Psoas muscle (tissue), 8 donors: Measurements from ENCODE around the gene HCK. TPM values are rescaled to one million over a fixed set of nuclear protein-coding genes. Genes with fewer than 3 reads are reported as not detected.

Source experiments
- ATAC-seq, 4 donors: fragments of 200-7000 bp; cut with Tn5 transposase; one replicate each; pipeline ENCODE4 v1.9.1; 2020; ENCODE audit warnings: moderate library complexity in 3 of 4, mild to moderate bottlenecking in 2 of 4
- DNase-seq, 2 donors: peaks; one replicate each; pipeline ENCODE4 v3.0.0-alpha.2; 2020
- H3K27ac ChIP-seq: fragments of 200-600 bp; one replicate; pipeline ENCODE4 v1.8.0; 2022
- H3K27me3 ChIP-seq, 3 donors: fragments of 200-600 bp in 1 of 3; one replicate each; pipeline versions ENCODE4 v1.6.1 to v1.8.0; 2013 to 2022; ENCODE audit warnings: low read length in 2 of 3, mild to moderate bottlenecking in 2 of 3, moderate library complexity in 1 of 3; ENCODE audit not compliant: insufficient read depth in 3 of 3
- H3K36me3 ChIP-seq, 2 donors: fragments of 200-600 bp in 1 of 2; one replicate each; pipeline versions ENCODE4 v1.6.1 to v1.8.0; 2013 to 2022; ENCODE audit warnings: low read depth in 1 of 2, mild to moderate bottlenecking in 1 of 2, moderate library complexity in 1 of 2; ENCODE audit not compliant: insufficient read depth in 1 of 2
- H3K4me1 ChIP-seq: fragments of 200-600 bp; one replicate; pipeline ENCODE4 v1.8.0; 2022
- H3K4me3 ChIP-seq: fragments of 200-600 bp; one replicate; pipeline ENCODE4 v1.8.0; 2022; ENCODE audit warnings: mild to moderate bottlenecking
- H3K9me3 ChIP-seq: fragments of 200-600 bp; one replicate; pipeline ENCODE4 v1.8.0; 2022
- CTCF ChIP-seq: fragments of 200-600 bp; IDR thresholded peaks from one replicate; pipeline ENCODE4 v1.8.0; 2022; ENCODE audit warnings: antibody characterized with exemption
- WGBS, 3 donors: extraction: QIAGEN DNeasy Blood & Tissue Kit; methylation state at CpG; one replicate each; pipeline versions ENCODE4 v1.1.6 to v1.1.7; 2013; 5-methylcytosine and 5-hydroxymethylcytosine counted together
- intact Hi-C, 2 donors: fragments of 100-400 bp; cut with DNase I; formaldehyde crosslinking; loops; one replicate each; pipeline versions ENCODE4 v1.11.0 to v1.14.2; 2022
- polyA plus RNA-seq, 3 donors: library from polyadenylated mRNA; stranded (reverse); fragments of 200-250 nt; gene quantifications; one replicate each; pipeline ENCODE4 v1.2.3, GENCODE V29; 2013
- total RNA-seq, 4 donors: library from RNA; stranded (reverse); fragmentation: NEBNext Ultra II Directional in 2 of 4; extraction: Animal tissue kit (Norgen Biotek cat#: 25700) in 2 of 4; gene quantifications; one replicate each; pipeline versions ENCODE4 v1.2.1 to v1.2.4, GENCODE V29; 2021 to 2023
- donor health status: healthy with polysubstance abuse.
- donor health status: DM: no; HTN: no; CAD: no; lungs with moderate emphysema.
- donor health status: Bipolar disorder and iron deficiency.
- donor health status: healthy.
- donor health status: DM: yes; HTN: yes; CAD: no.
- donor health status: DM: no; HTN: no; CAD: no.
- donor health status: DM: no; HTN: no; CAD: no.
- donor health status: DM: yes; HTN: yes; CAD: no.

Gene HCK
- total and polyA plus RNA-seq, 7 donors = 0.79 to 5.5 (median 1.9) TPM

- no peak for TF ChIP-seq CTCF
- ATAC-seq (no peak), DNase-seq (no peak)
- 69 to 78% (median 75%) methylated on average over 4 of the region's 4 CpGs for WGBS, 3 donors
- no peaks in the 10 kb centered on the region for H3K4me1 ChIP-seq
- no peak overlapping the region for H3K27ac ChIP-seq
- H3K9me3 ChIP-seq = no peaks in the 10 kb centered on the region
- H3K4me3 ChIP-seq = no peak overlapping the region
- no peaks in the 10 kb centered on the region for H3K36me3 ChIP-seq
- intact Hi-C loops = no loop called here
- peaks cover 0 to 2% (median 0%) of the 10 kb centered on the region in 3 donors for H3K27me3 ChIP-seq
Measured at GRCh38 chr20:32077190-32077589, 25.1 kb downstream of the HCK start.

GRCh38 chr20:32078322-32078721 lies 26.3 kb downstream of the HCK start:
- Histone ChIP-seq H3K27me3 (peaks cover 0 to under 1% (median 0%) of the 10 kb centered on the region in 3 donors), H3K36me3 (no peaks in the 10 kb centered on the region), H3K9me3 (no peaks in the 10 kb centered on the region), H3K27ac (no peak overlapping the region), H3K4me1 (no peaks in the 10 kb centered on the region), H3K4me3 (no peak overlapping the region)
- WGBS, 3 donors = 73 to 96% (median 86%) methylated on average over 5 of the region's 5 CpGs
- intact Hi-C loops = no loop called here
- DNase-seq = no peak
- ATAC-seq = no peak
- TF ChIP-seq CTCF = no peak

GRCh38 chr20:32078791-32079190 lies 26.7 kb downstream of the HCK start:
- ATAC-seq (no peak), DNase-seq (no peak)
- H3K4me3 ChIP-seq = no peak overlapping the region
- no peak overlapping the region for H3K27ac ChIP-seq
- intact Hi-C loops = no loop called here
- no peaks in the 10 kb centered on the region for H3K36me3 ChIP-seq
- H3K27me3 ChIP-seq = peaks cover 0 to 2% (median 0%) of the 10 kb centered on the region in 3 donors
- H3K4me1 ChIP-seq = no peaks in the 10 kb centered on the region
- H3K9me3 ChIP-seq = no peaks in the 10 kb centered on the region
- TF ChIP-seq CTCF = no peak

GRCh38 chr20:32079655-32080109 lies 27.6 kb downstream of the HCK start:
- H3K9me3 ChIP-seq = no peaks in the 10 kb centered on the region
- H3K27ac ChIP-seq = no peak overlapping the region
- TF ChIP-seq CTCF = no peak
- no peaks in the 10 kb centered on the region for H3K36me3 ChIP-seq
- H3K4me3 ChIP-seq = no peak overlapping the region
- no peak for DNase-seq
- peaks cover 0 to 2% (median 0%) of the 10 kb centered on the region in 3 donors for H3K27me3 ChIP-seq
- ATAC-seq = no peak
- WGBS, 3 donors = 49 to 56% (median 53%) methylated on average over 8 of the region's 8 CpGs
- H3K4me1 ChIP-seq = no peaks in the 10 kb centered on the region
- intact Hi-C loops = no loop called here

GRCh38 chr20:32080783-32081182 lies 28.7 kb downstream of the HCK start:
- Histone ChIP-seq H3K4me3 (no peak overlapping the region), H3K27ac (no peak overlapping the region), H3K36me3 (no peaks in the 10 kb centered on the region), H3K4me1 (no peaks in the 10 kb centered on the region), H3K27me3 (peaks cover 0 to 2% (median 0%) of the 10 kb centered on the region in 3 donors), H3K9me3 (no peaks in the 10 kb centered on the region)
- intact Hi-C loops = no loop called here
- DNase-seq = no peak
- WGBS, 3 donors = 60 to 84% (median 62%) methylated on average over 3 of the region's 3 CpGs
- ATAC-seq = no peak
- TF ChIP-seq CTCF = no peak
